Stimulated activated naive CD8-positive, alpha-beta T cell treated with anti-CD3 and anti-CD28 coated beads, Interleukin-15, amount 100 ng/mL, for 72 hours (primary cell): ENCODE measurements around the gene ARMC9.
A peak's percentile ranks its signal among the peaks of the same experiment; 100 is the strongest.
"Not testable (repeated sequence)": the region's sequence is repeated elsewhere in the genome, so short reads cannot be mapped to it uniquely, and the experiment has no call there.

Source experiments
- ATAC-seq: fragments of 150-1000 bp; cut with Tn5 transposase; 2 replicates; pipeline ENCODE4 v1.10.0; 2021; ENCODE audit warnings: mild to moderate bottlenecking, moderate library complexity
- DNase-seq, 2 donors: peaks; one replicate each; pipeline ENCODE4 v3.0.0; 2021 to 2022
- H3K27ac Mint-ChIP-seq, 2 donors: one replicate each; pipeline ENCODE4 v1.8.0; 2022; ENCODE audit warnings: mild to moderate bottlenecking in 2 of 2, mixed read lengths in 2 of 2, moderate library complexity in 2 of 2
- H3K27me3 Mint-ChIP-seq: one replicate; pipeline ENCODE4 v1.8.0; 2022; ENCODE audit warnings: mixed read lengths
- H3K4me1 Mint-ChIP-seq: one replicate; pipeline ENCODE4 v1.8.0; 2022; ENCODE audit warnings: mild to moderate bottlenecking, mixed read lengths
- H3K4me3 Mint-ChIP-seq, 2 donors: one replicate each; pipeline ENCODE4 v1.8.0; 2022; ENCODE audit warnings: mild to moderate bottlenecking in 2 of 2, mixed read lengths in 2 of 2, moderate library complexity in 1 of 2
- H3K9me3 Mint-ChIP-seq, 2 donors: one replicate each; pipeline ENCODE4 v1.8.0; 2022; ENCODE audit warnings: mixed read lengths in 2 of 2

ARMC9 gene

DNA sequence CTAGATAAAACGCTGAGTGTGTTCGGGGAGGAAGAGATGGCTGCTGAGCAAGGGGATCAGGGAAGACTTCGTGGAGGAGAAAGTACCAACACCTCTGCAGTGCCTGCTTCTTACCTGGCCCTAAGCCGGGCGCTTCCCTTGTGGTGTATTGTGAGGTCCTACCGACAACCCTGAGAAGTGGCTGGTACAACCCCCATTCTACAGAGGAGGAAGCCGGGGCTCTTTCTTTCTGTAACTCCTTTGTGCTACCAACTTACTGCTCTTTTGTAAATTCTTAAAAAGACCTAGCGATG lies 96.9 kb downstream of the ARMC9 start:
- H3K4me1 Mint-ChIP-seq: no peaks in the 10 kb centered on the region
- H3K9me3 Mint-ChIP-seq: no peaks in the 10 kb centered on the region
- no peak overlapping the region for H3K27ac Mint-ChIP-seq
- H3K4me3 Mint-ChIP-seq: no peak overlapping the region
- no peak for DNase-seq
- no peak for ATAC-seq
- H3K27me3 Mint-ChIP-seq: no peaks in the 10 kb centered on the region

DNA sequence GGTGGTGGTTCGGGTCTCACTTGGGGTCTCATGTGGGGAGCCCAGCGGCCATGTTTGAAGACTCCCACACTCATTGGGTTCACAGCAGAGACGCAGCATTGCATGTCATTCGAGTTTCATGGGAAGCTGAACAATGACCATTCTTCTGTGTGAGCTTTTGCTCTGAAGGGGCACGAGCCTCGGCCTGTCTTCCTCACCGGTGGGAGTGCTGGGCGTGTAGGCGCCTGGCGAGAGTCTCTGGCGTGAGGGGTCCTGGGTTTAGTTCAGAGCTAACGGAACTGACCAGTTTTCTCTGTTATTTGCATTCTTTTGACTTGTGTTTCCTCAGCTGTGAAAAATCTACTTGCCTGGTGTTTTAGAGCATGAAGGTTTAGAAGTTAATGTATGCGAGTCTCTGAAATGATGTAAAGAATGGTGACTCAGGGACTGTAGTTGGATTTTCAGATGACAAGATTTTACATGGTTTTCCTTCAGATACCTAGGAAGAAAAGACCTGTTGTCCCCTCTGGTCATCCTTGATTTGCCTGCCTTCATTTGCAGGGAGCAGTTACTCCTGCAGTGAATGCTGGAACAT lies 98.1 kb downstream of the ARMC9 start:
- H3K27ac Mint-ChIP-seq: peak overlapping the region in 1 of 2 donors; percentile 60
- no peaks in the 10 kb centered on the region for H3K4me1 Mint-ChIP-seq
- H3K27me3 Mint-ChIP-seq: no peaks in the 10 kb centered on the region
- DNase-seq (no peak), ATAC-seq (no peak)
- H3K4me3 Mint-ChIP-seq: no peak overlapping the region
- no peaks in the 10 kb centered on the region for H3K9me3 Mint-ChIP-seq

DNA sequence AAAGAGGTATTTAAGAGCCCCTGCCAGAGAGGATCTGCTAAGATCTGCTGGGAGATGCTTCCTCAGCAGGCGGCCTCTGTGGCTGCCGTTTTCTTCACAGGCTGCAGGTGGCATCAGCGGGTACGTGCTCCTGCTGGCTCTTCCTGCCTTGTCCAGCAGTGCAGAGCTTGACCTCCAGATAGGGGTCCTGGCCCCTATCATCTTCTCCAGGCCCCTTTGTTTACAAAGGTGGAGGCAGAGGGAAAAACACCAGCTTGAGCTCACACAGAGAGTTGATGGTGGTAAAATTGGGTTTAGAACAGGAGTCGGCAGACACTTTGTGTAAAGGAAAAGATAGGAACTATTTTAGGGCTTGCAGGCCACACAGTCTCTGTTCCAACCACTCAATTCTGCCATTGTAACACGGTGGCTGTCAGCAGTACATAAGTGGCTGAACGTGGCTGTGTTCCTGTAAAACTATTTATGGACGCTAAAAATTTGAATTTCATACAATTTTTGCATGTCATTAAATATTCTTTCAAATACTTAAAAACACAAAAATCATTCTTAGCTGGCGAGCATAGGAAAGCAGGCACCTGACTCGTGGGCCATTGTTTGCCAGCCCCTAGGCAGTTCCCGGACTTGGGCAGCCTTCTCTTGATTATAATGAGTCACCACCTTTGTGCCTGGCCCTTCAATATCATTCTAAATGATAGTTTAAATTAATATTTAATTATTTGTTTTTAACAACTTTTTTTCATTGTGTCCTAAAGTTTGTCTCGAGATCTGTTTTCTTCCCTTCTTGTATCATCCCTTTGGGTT lies 98.9 kb downstream of the ARMC9 start:
- Mint-ChIP-seq H3K27ac (peak overlapping the region in 1 of 2 donors; percentile 60), H3K27me3 (no peaks in the 10 kb centered on the region), H3K4me1 (no peaks in the 10 kb centered on the region), H3K4me3 (no peak overlapping the region), H3K9me3 (no peaks in the 10 kb centered on the region)
- DNase-seq (peak; percentile 14 to 21), ATAC-seq (peak; percentile 60)

DNA sequence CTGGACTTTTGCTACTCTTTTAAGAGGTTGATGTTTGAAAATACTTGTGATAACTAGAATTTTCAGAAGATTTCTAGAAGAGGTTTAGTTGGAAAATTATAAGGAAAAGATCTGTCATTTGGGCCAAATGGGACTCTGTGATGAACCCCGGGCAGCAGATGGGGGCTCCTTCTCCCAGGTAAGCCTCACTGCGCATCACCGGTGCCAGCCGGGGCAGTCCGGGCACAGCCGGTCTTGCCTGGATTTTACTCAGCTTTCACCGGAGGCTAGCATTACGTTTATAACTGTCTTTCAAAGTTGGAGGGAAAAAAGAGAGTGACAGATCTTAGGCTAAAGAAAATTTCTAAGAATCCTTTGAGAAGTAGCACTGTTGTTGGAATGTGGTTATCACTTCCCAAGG lies 99.7 kb downstream of the ARMC9 start:
- ATAC-seq (no peak), DNase-seq (no peak)
- Mint-ChIP-seq H3K27ac (no peak overlapping the region), H3K9me3 (no peaks in the 10 kb centered on the region), H3K4me3 (no peak overlapping the region), H3K27me3 (no peaks in the 10 kb centered on the region), H3K4me1 (no peaks in the 10 kb centered on the region)

- no peaks in the 10 kb centered on the region for H3K27me3 Mint-ChIP-seq
- no peaks in the 10 kb centered on the region for H3K9me3 Mint-ChIP-seq
- ATAC-seq: no peak
- DNase-seq: no peak
- H3K4me3 Mint-ChIP-seq: no peak overlapping the region
- H3K27ac Mint-ChIP-seq: no peak overlapping the region
- no peaks in the 10 kb centered on the region for H3K4me1 Mint-ChIP-seq
Observed at GRCh38 chr2:231299267-231299666, 100.8 kb downstream of the ARMC9 start.

DNA sequence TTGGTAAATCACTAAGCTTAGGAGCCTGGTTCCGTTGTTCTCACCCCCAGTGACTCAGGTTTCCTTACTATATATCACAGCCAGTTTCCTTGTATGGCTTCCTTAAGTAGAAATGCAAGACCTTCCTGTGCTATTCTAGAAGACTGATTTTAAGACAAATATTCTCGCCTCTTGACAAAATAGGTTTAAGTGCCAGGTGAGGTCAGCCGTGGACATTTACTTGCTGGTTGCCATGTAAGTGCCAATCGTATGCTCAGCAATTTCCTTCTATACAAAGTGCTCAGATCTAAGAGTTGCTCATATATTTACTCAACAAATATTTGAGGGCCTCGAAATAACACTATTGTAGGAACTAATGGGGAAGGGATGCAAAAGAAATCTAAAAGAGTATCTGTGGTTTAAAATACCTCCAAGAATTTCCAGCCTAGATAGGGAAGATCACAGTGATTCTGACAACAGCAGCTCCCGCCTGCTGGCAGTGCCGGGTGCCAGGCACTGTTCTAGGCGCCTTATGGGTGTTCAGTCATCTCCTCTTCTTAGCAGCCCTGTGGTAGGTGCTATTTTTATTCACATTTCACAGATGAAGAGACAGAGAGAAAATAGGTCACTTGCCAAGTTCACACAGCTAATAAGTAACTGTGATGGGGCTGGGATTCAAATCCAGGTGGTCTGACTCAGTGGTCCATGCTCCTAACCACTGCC lies 101.7 kb downstream of the ARMC9 start:
- no peak overlapping the region for H3K4me3 Mint-ChIP-seq
- no peaks in the 10 kb centered on the region for H3K4me1 Mint-ChIP-seq
- DNase-seq (no peak), ATAC-seq (no peak)
- no peak overlapping the region for H3K27ac Mint-ChIP-seq
- no peaks in the 10 kb centered on the region for H3K9me3 Mint-ChIP-seq
- no peaks in the 10 kb centered on the region for H3K27me3 Mint-ChIP-seq

- no peaks in the 10 kb centered on the region for H3K9me3 Mint-ChIP-seq
- ATAC-seq (no peak), DNase-seq (no peak)
- no peak overlapping the region for H3K27ac Mint-ChIP-seq
- no peak overlapping the region for H3K4me3 Mint-ChIP-seq
- H3K27me3 Mint-ChIP-seq: no peaks in the 10 kb centered on the region
- H3K4me1 Mint-ChIP-seq: no peaks in the 10 kb centered on the region
Observed at GRCh38 chr2:231300722-231301076, 102.3 kb downstream of the ARMC9 start.

DNA sequence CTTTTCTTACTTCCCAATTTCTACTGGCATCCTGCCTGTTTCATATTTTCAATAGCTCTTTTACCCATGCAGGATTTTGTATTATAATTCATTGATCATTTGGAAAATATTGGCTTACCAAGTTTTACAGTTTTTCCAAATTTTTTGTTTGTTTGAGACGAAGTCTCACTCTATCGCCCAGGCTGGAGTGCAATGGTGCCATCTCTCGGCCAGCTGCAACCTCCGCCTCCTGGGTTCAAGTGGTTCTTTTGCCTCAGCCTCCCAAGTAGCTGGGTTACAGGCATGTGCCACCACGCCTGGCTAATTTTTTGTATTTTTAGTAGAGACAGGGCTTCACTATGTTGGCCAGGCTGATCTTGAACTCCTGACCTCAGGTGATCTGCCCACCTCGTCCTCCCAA lies 105.8 kb downstream of the ARMC9 start:
- not testable (repeated sequence) for H3K4me3 Mint-ChIP-seq, H3K27ac Mint-ChIP-seq, H3K27me3 Mint-ChIP-seq, H3K9me3 Mint-ChIP-seq, H3K4me1 Mint-ChIP-seq, ATAC-seq, DNase-seq

- Mint-ChIP-seq H3K4me1 (no peaks in the 10 kb centered on the region), H3K27ac (no peak overlapping the region), H3K4me3 (no peak overlapping the region), H3K9me3 (no peaks in the 10 kb centered on the region), H3K27me3 (no peaks in the 10 kb centered on the region)
- ATAC-seq (no peak), DNase-seq (no peak)
Observed at GRCh38 chr2:231305221-231305620, 106.8 kb downstream of the ARMC9 start.

DNA sequence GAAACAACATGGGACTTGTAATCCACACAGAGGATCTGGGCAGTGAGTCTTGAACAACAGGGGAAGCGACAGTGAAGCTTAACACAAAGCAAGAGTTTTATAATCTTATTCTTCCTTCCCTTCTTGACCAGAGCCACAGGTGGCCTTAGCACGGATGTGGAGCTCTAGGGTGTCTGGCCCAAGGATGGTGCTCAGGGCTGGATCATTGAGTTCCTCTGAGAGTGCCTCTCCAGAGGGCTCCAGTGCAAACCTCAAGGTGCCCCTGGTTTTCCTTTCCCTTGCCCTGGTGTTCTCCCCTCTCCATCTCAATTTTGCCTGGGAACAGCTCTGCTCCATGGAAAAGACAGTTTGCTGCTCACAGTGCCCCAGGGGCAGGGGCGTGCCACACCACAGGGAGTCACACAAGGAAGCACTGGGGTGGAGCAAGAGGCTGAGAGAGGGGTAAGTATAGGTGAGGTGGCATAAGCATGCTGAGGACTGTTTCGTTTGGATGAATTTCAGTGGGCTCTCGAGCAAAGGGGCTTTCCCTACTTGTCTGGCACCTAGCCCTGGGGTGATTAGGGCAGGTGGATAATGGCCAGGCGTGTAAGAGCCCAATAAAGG lies 108.5 kb downstream of the ARMC9 start:
- Mint-ChIP-seq H3K4me1 (no peaks in the 10 kb centered on the region), H3K27me3 (no peaks in the 10 kb centered on the region), H3K9me3 (no peaks in the 10 kb centered on the region), H3K27ac (no peak overlapping the region), H3K4me3 (no peak overlapping the region)
- DNase-seq: no peak
- no peak for ATAC-seq

- Mint-ChIP-seq H3K4me1 (no peaks in the 10 kb centered on the region), H3K27ac (no peak overlapping the region), H3K27me3 (no peaks in the 10 kb centered on the region), H3K4me3 (no peak overlapping the region), H3K9me3 (no peaks in the 10 kb centered on the region)
- ATAC-seq: no peak
- DNase-seq: no peak
Observed at GRCh38 chr2:231308219-231308618, 109.8 kb downstream of the ARMC9 start.

GRCh38 chr2:231308631-231309428 lies 110.4 kb downstream of the ARMC9 start:
- Mint-ChIP-seq H3K27me3 (no peaks in the 10 kb centered on the region), H3K27ac (no peak overlapping the region), H3K9me3 (no peaks in the 10 kb centered on the region), H3K4me3 (no peak overlapping the region), H3K4me1 (no peaks in the 10 kb centered on the region)
- DNase-seq: no peak
- ATAC-seq: no peak

DNA sequence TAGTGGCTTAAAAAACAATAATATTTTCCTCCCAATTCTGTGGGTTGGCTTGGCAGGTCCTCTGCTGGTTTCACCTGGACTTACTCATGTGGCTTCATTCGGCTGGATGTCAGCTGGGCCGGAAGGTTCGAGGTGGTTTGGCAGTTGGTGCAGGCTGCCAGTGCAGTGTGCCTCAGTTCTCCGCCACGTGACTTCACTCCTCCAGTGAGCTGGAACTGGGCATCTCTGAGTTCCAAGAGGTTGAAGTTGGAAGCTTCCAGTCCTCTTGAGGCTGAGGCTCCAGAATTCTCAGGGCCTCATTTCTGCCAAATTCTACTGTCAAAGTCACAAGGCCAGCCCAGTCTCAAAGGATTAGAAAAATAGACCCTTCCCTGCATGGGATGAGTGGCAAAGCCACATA lies 113.6 kb downstream of the ARMC9 start:
- no peaks in the 10 kb centered on the region for H3K27me3 Mint-ChIP-seq
- DNase-seq (no peak), ATAC-seq (no peak)
- no peak overlapping the region for H3K27ac Mint-ChIP-seq
- H3K4me3 Mint-ChIP-seq: no peak overlapping the region
- H3K4me1 Mint-ChIP-seq: no peaks in the 10 kb centered on the region
- H3K9me3 Mint-ChIP-seq: no peaks in the 10 kb centered on the region

- H3K9me3 Mint-ChIP-seq: peaks cover 8 to 16% of the 10 kb centered on the region in 2 donors
- peaks cover 2% of the 10 kb centered on the region for H3K27me3 Mint-ChIP-seq
- H3K4me3 Mint-ChIP-seq: no peak overlapping the region
- no peaks in the 10 kb centered on the region for H3K4me1 Mint-ChIP-seq
- no peak overlapping the region for H3K27ac Mint-ChIP-seq
- ATAC-seq (no peak), DNase-seq (no peak)
Observed at GRCh38 chr2:231315896-231316295, 117.5 kb downstream of the ARMC9 start.

DNA sequence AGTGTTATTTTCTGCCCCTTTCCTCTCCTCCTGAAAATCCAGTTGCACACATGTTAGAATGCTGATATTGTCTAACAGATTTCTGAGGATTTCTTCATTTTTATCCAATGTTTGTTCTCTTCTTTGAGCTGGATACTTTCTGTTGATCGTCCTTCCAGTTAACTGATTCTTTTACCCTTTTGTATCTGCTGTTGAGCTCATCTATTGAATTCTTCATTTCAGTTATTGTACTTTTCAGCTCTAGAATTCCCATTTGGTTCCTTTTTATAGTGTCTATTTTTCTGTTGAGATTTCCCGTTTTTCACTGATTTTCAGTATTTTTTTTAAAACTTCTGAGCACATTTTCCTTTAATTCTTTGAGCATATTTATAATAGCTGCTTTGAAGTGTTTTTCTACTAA lies 119.1 kb downstream of the ARMC9 start:
- Mint-ChIP-seq H3K4me1 (peaks cover 11% of the 10 kb centered on the region), H3K27ac (no peak overlapping the region)

More for the DNA sequence above, 119.1 kb downstream of the ARMC9 start:
- Mint-ChIP-seq H3K9me3 (peaks cover 8 to 16% of the 10 kb centered on the region in 2 donors), H3K4me3 (no peak overlapping the region), H3K27me3 (peaks cover 19% of the 10 kb centered on the region)
- no peak for ATAC-seq
- DNase-seq: no peak
